Measurements from ENCODE around the gene ACAT1.

- TF ChIP-seq REST (IDR thresholded peaks at IDR 0.05; ENCODE audit: insufficient read depth in 1 of 2, low read depth in 2 of 2, low read length in 1 of 2) (no peak), POLR2AphosphoS5 (IDR thresholded peaks at IDR 0.05; ENCODE audit: low read depth, low read length) (no peak), CTCF (IDR thresholded peaks at IDR 0.05) (no peak), SIN3A (IDR thresholded peaks at IDR 0.05; ENCODE audit: borderline replicate concordance, insufficient read depth, low read depth, low read length) (no peak), TCF7L2 (IDR thresholded peaks at IDR 0.05; ENCODE audit: low read depth, low read length) (no peak)
Observed at GRCh38 chr11:108160970-108161566, 39.7 kb downstream of the ACAT1 start.

All from Panc1 (cell line).